ENCODE data around the gene DCAKD.
A peak's percentile ranks its signal among the peaks of the same experiment; 100 is the strongest.

Gene DCAKD

GRCh38 chr17:45096926-45097325 is 45.5 kb upstream of the DCAKD start:
- no peak overlapping the region for H3K4me3 ChIP-seq (ENCODE audit: low read length)
- H2AFZ ChIP-seq (ENCODE audit: low read length): no peak overlapping the region
- H3K9ac ChIP-seq (ENCODE audit: low read length): no peak overlapping the region
- H3K27me3 ChIP-seq (replicated peaks; ENCODE audit: insufficient read depth, low read length): no peaks in the 10 kb centered on the region
- no peaks in the 10 kb centered on the region for H3K9me3 ChIP-seq (replicated peaks; ENCODE audit: insufficient read depth, low read length)
- peaks cover 3% of the 10 kb centered on the region; the same call in 1 of the 2 replicates for H3K79me2 ChIP-seq (ENCODE audit: low read length)
- H3K27ac ChIP-seq (ENCODE audit: low read length): no peak overlapping the region
- no peak for DNase-seq
- no peaks in the 10 kb centered on the region for H3F3A ChIP-seq (ENCODE audit: insufficient read depth, low read length)
- no peak for TF ChIP-seq EZH2 (optimal IDR thresholded peaks at IDR 0.05; ENCODE audit: low read depth, low read length)
- no peak for TF ChIP-seq CTCF (IDR thresholded peaks at IDR 0.05; ENCODE audit: low read length)
- no peak for TF ChIP-seq EZH2phosphoT487 (IDR thresholded peaks at IDR 0.05; ENCODE audit: low read length)
- no peak overlapping the region for H3K4me2 ChIP-seq (ENCODE audit: low read depth, low read length)
- H3K4me1 ChIP-seq (ENCODE audit: low read length): no peaks in the 10 kb centered on the region
- H3K9me2 ChIP-seq (replicated peaks; ENCODE audit: insufficient read depth, low read length): no peaks in the 10 kb centered on the region
- H3K36me3 ChIP-seq (replicated peaks; ENCODE audit: insufficient read depth, low read length): peaks cover 14% of the 10 kb centered on the region
- no peaks in the 10 kb centered on the region for H4K20me1 ChIP-seq (ENCODE audit: insufficient read depth, low read length)

DNA sequence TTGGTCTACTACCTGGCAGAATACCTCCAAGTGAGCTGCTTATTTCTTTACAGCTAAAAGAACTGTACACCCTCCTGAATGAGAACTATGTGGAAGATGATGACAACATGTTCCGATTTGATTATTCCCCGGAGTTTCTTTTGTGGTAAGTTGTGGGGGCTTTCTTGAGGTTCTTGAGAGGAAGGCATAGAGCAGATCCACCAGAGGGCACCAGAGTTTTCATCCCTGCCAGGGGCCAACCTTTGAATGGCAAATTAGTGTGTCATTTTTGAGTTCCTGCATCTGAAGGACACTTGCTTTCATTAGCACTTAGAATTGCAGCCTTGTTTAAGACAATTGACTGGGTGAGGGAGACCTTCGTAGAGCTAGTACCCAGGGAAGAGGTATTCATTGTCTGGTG is 44.7 kb upstream of the DCAKD start:
- Histone ChIP-seq H3K4me2 (ENCODE audit: low read depth, low read length) (no peak overlapping the region), H3K9ac (ENCODE audit: low read length) (no peak overlapping the region), H3K36me3 (replicated peaks; ENCODE audit: insufficient read depth, low read length) (peaks cover 14% of the 10 kb centered on the region), H3K4me3 (ENCODE audit: low read length) (no peak overlapping the region), H3K9me2 (replicated peaks; ENCODE audit: insufficient read depth, low read length) (no peaks in the 10 kb centered on the region), H3K27me3 (replicated peaks; ENCODE audit: insufficient read depth, low read length) (no peaks in the 10 kb centered on the region), H3K4me1 (ENCODE audit: low read length) (no peaks in the 10 kb centered on the region), H3K27ac (ENCODE audit: low read length) (no peak overlapping the region), H3K9me3 (replicated peaks; ENCODE audit: insufficient read depth, low read length) (no peaks in the 10 kb centered on the region), H3F3A (ENCODE audit: insufficient read depth, low read length) (no peaks in the 10 kb centered on the region), H2AFZ (ENCODE audit: low read length) (no peak overlapping the region), H3K79me2 (ENCODE audit: low read length) (peaks cover 3% of the 10 kb centered on the region; the same call in 1 of the 2 replicates), H4K20me1 (ENCODE audit: insufficient read depth, low read length) (no peaks in the 10 kb centered on the region)
- TF ChIP-seq EZH2 (optimal IDR thresholded peaks at IDR 0.05; ENCODE audit: low read depth, low read length) (no peak), EZH2phosphoT487 (IDR thresholded peaks at IDR 0.05; ENCODE audit: low read length) (no peak), CTCF (IDR thresholded peaks at IDR 0.05; ENCODE audit: low read length) (peak; percentile 52)
- no peak for DNase-seq

- TF ChIP-seq CTCF (IDR thresholded peaks at IDR 0.05; ENCODE audit: low read length): no peak
- TF ChIP-seq EZH2 (optimal IDR thresholded peaks at IDR 0.05; ENCODE audit: low read depth, low read length): no peak
- no peak for TF ChIP-seq EZH2phosphoT487 (IDR thresholded peaks at IDR 0.05; ENCODE audit: low read length)
- Histone ChIP-seq H3K9me3 (replicated peaks; ENCODE audit: insufficient read depth, low read length) (no peaks in the 10 kb centered on the region), H3F3A (ENCODE audit: insufficient read depth, low read length) (no peaks in the 10 kb centered on the region), H3K27ac (ENCODE audit: low read length) (no peak overlapping the region), H4K20me1 (ENCODE audit: insufficient read depth, low read length) (no peaks in the 10 kb centered on the region), H3K9ac (ENCODE audit: low read length) (no peak overlapping the region), H3K4me3 (ENCODE audit: low read length) (no peak overlapping the region), H2AFZ (ENCODE audit: low read length) (no peak overlapping the region), H3K27me3 (replicated peaks; ENCODE audit: insufficient read depth, low read length) (no peaks in the 10 kb centered on the region), H3K9me2 (replicated peaks; ENCODE audit: insufficient read depth, low read length) (no peaks in the 10 kb centered on the region), H3K36me3 (replicated peaks; ENCODE audit: insufficient read depth, low read length) (peaks cover 11% of the 10 kb centered on the region), H3K4me1 (ENCODE audit: low read length) (no peaks in the 10 kb centered on the region), H3K4me2 (ENCODE audit: low read depth, low read length) (no peak overlapping the region), H3K79me2 (ENCODE audit: low read length) (no peaks in the 10 kb centered on the region)
- DNase-seq: no peak
Measured at GRCh38 chr17:45093444-45094110, 42.1 kb upstream of the DCAKD start.

All from MM.1S (cell line).